GM19324 (cell line): Measurements from ENCODE around the gene GNAT2.
A peak's percentile ranks its signal among the peaks of the same experiment; 100 is the strongest.

Experiments used
- ATAC-seq: cut with Tn5 transposase; IDR thresholded peaks from one replicate; pipeline ENCODE4 v1.9.1; 2021; ENCODE audit warnings: mild to moderate bottlenecking, moderate library complexity; ENCODE audit not compliant: unreplicated experiment, low FRiP score

The GNAT2 gene

DNA sequence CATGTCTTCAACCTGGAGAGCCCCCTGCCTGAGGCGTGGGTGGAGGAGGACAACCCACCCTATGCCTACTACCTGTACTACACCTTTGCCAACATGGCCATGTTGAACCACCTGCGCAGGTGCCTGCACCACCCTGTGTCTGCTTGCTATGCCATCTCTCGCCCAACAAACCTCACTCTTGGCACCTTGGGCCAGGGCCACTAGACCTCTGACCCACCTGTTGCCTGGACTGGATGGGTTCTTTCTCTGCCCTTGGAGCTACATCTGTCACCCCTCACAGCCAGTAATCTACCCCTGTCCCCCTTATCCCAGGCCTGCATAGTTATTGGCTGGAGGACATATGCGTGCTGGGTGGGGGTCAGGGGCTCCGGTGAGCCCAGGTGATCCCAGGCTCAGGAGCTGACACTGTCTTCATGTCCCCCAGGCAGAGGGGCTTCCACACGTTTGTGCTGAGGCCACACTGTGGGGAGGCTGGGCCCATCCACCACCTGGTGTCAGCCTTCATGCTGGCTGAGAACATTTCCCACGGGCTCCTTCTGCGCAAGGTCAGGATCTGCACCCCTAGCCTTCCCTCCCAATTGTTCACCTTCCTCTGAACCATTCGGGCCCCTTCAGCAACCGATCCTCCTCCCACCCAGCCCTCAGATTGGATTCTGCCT is 10.1 kb upstream of the GNAT2 start:
- ATAC-seq = no peak

DNA sequence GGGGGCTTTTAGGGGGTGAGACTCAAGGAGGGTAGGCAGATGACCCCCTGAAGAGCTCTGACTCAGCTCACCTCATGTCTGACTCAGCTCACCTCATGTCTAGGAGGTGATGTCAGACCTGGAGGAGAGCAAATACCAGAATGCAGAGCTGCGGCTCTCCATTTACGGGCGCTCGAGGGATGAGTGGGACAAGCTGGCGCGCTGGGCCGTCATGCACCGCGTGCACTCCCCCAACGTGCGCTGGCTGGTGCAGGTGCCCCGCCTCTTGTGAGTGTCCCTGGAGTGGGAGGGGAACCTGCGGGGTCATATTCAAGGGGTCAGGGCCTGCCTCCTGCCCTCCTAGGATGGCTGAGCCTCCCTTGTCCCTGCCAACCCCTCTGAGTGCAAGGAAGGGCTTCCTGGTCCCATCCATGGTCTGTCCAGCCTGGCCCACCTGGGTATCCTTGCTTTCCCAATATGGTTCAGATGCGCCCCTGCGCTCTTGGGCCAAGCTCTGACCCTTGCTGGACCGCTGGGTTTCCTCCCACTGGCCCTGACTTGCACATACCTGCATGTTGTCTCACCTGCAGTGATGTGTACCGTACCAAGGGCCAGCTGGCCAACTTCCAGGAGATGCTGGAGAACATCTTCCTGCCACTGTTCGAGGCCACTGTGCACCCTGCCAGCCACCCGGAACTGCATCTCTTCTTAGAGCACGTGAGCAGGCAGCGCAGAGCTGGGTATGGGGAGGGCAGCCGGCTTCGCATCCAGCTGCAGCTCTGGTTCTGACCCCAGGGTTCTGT is 9.3 kb upstream of the GNAT2 start:
- ATAC-seq = no peak

DNA sequence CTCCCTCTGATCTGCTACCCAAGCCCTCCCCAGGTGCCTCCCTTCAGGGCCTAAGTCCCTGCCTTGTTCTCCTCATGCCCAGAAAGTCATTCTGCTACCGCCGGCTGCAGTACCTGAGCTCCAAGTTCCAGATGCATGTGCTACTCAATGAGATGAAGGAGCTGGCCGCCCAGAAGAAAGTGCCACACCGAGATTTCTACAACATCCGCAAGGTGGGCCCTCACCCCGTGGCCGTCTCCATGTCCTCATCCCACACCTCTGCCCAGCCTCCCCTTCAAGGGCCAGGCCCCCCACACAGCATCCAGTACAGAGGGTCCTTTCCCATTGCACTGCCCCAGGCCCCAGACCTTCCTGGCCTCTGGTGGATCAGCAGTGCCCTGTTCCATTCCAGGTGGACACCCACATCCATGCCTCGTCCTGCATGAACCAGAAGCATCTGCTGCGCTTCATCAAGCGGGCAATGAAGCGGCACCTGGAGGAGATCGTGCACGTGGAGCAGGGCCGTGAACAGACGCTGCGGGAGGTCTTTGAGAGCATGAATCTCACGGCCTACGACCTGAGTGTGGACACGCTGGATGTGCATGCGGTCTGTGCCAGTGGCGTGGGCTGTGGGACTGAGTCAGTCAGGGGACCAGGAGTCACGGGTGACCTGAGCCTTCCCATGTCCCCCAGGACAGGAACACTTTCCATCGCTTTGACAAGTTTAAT is 8.4 kb upstream of the GNAT2 start:
- ATAC-seq = no peak

DNA sequence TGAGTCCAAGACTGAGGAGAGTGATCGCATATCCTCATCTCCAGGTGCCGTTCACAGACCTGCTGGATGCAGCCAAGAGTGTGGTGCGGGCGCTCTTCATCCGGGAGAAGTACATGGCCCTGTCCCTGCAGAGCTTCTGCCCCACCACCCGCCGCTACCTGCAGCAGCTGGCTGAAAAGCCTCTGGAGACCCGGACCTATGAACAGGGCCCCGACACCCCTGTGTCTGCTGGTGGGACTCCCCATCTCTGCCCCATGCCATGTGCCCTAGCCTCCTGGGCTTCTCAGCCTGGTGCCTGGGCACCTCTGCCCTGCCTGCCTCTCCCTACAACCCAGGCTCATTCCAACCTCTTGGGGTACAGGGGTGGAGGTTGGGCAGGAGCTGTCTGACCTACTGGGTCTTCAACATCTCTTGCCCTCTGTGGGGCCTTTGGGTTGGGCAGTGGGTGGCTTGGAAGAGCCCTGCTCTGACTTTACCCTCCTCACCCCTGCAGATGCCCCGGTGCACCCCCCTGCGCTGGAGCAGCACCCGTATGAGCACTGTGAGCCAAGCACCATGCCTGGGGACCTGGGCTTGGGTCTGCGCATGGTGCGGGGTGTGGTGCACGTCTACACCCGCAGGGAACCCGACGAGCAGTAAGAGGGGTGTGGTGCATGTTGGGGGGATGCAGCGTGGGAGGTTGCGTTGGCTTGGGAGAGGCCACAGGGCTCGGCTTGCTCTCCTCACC is 7.4 kb upstream of the GNAT2 start:
- ATAC-seq = no peak

DNA sequence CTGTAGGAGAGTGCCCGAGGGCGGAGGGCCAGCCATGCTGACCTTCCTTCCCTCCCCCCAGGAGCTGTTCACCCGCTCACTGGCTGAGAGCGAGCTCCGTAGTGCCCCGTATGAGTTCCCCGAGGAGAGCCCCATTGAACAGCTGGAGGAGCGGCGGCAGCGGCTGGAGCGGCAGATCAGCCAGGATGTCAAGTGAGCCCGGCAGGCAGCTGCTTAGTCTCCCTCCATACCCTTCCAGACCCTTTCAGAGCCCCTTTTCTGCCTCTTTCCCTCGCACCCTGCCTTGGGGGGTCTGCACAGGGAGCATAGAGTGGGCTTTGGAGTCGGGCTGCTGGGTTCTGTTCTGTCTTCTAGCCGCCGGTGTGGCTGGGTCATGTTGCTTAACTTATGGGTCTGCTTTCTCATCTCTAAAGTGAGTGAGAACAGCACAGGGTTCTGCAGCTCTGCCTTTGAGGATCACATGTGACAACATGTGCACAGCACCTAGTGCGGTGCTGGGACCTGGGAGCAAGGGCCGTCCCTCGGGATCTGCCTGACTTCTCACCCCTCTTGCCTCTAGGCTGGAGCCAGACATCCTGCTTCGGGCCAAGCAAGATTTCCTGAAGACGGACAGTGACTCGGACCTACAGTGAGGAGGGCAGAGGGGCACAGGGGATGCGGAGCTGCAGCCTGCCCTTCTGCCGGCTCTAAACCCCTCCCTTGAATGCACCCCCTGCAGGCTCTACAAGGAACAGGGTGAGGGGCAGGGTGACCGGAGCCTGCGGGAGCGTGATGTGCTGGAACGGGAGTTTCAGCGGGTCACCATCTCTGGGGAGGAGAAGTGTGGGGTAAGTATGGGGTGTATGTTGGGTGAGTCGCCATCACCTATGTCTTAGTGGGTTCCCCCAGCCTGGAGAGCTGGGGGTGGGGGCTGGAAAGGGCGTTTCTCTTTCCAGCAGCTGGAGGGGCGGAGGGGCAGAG is 6.5 kb upstream of the GNAT2 start:
- ATAC-seq = no peak

DNA sequence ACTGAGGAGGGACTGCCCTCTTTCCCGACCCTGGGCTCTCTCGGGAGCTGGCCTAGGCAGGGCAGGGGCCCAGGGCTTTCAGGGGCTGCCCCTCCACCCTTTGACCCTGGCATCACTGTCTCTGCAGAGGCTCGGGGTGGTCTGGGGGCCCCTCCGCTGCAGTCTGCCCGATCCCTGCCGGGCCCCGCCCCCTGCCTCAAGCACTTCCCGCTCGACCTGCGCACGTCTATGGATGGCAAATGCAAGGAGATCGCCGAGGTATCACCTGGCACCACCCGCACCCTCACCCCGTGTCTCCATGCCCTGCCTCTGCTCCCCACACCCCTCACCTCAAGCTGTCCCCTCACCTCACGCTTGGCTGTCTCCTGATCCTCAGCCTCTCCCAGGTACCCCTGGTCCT is 5.8 kb upstream of the GNAT2 start:
- no peak for ATAC-seq

DNA sequence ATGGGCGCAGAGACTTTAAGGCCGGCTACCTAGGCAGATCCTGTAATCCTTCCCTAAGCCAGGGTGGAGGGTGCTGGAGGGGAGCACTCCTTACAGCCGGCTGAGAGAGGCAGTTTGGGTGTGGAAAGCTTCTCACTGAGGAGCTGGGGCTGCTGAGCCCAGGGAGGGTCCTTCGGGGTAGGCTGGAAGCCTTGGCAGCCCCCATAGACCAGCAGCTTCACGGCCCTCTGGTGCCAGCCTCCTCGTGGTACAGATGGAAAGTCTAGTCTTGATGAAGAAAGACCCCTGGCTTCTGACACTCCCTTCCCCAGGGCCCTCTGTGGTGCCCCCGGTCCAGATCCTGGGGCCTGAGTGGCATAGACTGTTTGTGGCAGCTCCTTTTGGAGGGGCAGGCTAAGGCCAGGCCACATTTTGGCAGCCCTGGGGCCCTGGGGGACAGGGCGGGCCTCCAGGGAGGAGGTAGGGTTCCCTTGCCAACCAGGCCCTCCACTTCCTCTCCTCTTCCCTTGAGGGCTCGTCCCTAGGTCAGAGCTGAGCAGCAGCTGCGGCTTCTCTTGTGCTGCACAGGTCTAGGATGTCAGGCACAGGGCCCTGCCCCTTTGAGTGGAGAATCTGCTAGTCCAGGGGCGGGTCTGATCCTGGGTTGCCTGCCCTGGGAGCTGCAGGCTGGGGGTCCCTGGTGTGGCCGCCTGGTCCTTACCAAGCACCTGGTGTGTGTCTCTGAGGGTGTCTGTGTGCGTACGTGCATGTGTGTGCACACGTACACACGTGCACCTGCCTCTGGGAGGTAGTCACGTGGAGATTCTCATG is 5.0 kb upstream of the GNAT2 start:
- no peak for ATAC-seq

- ATAC-seq = no peak
These were observed 4.3 kb upstream of the GNAT2 start for GRCh38 chr1:109623601-109624161.

- no peak for ATAC-seq
These were observed 3.5 kb upstream of the GNAT2 start for GRCh38 chr1:109622895-109623294.

DNA sequence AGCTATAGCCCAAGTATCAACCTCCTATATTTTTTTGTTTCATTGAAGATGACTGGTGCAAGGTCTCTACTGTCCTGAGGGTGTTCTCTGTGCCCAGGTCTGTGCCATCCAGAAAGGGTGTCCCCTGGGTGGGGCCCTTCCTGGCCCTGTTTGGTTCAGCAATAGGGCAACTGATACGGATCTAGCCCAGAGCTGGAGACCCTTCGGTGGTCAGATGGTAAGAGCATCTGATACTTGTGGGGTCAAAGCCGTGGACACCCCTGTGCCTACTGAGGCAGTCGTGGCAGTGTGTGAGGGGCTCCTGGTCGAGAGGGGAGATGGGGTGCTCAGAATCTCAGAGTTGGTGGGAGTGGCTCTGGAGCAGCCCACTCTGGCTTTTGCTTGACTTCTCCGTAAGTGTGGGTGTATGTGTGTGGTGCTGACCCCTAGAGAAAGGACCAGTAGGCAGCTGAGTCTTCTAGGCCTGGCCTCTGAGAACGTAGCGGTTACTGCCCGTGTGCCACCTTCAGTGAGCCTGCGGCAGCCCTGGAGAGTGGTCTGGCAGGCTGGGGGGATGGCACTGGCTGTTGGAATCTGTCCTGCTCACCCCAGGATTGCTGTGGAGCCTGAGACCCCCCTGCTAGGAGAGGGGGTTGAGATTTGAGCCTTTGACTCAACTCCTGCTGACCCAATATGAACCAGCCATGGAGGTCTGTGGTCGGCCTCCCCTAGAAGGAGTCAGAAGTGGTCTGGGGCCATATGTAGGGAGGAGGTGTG is 2.9 kb upstream of the GNAT2 start:
- no peak for ATAC-seq

GRCh38 chr1:109621379-109622136 is 2.1 kb upstream of the GNAT2 start:
- ATAC-seq = no peak

DNA sequence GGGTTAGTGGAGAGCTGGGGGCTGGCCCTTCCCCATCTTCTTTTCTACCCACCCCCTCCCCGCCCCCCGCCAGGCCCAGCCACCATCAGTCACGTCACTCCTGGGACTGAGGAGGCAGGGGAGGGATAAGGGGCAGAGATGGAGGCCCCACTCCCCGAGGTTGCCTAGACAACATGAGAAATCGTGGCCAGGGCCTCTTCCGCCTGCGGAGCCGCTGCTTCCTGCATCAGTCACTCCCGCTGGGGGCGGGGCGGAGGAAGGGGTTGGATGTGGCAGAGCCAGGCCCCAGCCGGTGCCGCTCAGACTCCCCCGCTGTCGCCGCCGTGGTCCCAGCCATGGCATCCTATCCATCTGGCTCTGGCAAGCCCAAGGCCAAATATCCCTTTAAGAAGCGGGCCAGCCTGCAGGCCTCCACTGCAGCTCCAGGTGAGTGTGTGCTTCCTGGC is 1.4 kb upstream of the GNAT2 start:
- peak; percentile 70 for ATAC-seq

DNA sequence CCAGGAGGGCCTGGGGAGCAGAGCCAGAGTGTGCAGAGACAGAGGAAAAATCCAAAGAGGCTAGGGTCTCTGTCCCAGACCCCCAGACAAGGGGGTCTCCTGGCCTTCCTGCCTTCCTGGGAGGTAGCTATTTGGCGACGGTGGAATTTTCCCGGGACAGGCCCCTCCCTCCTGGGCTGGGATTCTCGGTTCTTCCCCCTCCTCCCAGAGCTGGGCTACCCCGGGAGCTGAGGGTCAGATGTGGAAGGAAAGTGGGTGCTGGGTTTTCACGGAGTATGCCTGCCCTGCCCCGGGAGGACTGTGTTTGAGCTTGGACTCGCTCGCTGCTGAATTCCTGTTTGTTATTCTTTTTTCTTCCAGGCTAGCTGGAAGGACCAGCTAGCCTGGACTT is 980 bp upstream of the GNAT2 start:
- no peak for ATAC-seq

GRCh38 chr1:109618661-109619575 is 498 bp downstream of the GNAT2 start:
- no peak for ATAC-seq

- ATAC-seq = no peak
These were observed 2.1 kb downstream of the GNAT2 start for GRCh38 chr1:109617291-109617801.

- ATAC-seq = no peak
These were observed 3.0 kb downstream of the GNAT2 start for GRCh38 chr1:109616391-109616790.
